ENCODE data around the gene CFP.

CFP gene

DNA sequence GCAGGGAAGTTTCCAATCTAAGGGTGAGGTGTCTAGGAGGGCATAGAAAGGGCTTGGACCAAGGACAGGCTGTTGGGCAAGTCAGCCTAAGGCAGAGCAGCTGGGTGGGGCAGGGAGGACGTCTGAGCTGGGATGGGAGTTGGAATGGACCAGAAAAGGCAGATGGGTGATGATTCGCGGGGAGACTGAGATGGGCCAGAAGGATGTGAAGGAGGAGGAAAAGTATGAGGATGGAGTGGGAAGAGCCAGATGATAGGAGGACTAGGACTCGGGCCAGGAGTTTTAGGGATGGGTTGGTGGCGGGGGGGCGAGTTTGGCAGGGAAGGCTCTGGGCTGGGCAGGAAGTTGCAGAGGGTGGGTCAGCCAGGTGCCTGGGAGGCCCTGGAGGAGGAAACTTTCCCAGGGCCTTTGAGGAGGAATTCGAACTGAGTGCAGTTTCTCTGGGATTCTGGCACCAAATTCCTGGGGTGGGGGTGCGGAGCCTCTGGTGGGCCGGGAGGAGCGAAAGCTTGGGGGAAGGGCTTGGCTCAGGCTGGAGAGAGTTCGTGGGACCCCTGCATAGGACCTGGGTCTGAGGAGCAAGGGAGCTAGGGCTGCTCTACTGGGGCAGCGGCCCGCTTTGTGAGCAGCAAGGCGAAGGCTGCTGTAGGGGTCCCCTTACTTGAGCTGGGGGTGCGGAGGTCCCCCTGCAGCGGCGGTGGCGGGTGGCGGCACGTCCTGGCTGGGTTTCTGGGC is 56.2 kb downstream of the CFP start:
- DNase-seq: no peak
